Measurements from ENCODE around the gene HACD1. TPM values are rescaled to one million over a fixed set of nuclear protein-coding genes. Genes with fewer than 3 reads are reported as not detected.

The HACD1 gene
- total RNA-seq, result 5.8 and 20.6 TPM in 2 replicates

GRCh38 chr10:17617031-17617911 is at the start of gene HACD1:
Gene HACD1 (minus strand): TSS chr10:17617374. CDS start chr10:17617339, 35 bp downstream.

GRCh38 chr10:17643755-17644484 is 26.7 kb upstream of the HACD1 start, which contains the start of gene STAM:
Gene STAM (plus strand): TSS chr10:17644151. CDS start chr10:17644340, 189 bp downstream.

Other genes with a start within 250 kb of the HACD1 start
- gene ST8SIA6, start 162.8 kb downstream of the HACD1 start, total RNA-seq, result under 0.01 TPM in 1 of 2 replicates, not detected in the other
- 13.1 and 19.4 TPM in 2 replicates for gene STAM, start 26.8 kb upstream of the HACD1 start, total RNA-seq
- gene TMEM236, start 134.8 kb upstream of the HACD1 start, total RNA-seq, result under 0.01 TPM in 1 of 2 replicates, not detected in the other
- not detected in 2 replicates for gene MRC1, start 192.0 kb upstream of the HACD1 start, total RNA-seq